ENCODE measurements around the gene MTMR1.

The MTMR1 gene

DNA sequence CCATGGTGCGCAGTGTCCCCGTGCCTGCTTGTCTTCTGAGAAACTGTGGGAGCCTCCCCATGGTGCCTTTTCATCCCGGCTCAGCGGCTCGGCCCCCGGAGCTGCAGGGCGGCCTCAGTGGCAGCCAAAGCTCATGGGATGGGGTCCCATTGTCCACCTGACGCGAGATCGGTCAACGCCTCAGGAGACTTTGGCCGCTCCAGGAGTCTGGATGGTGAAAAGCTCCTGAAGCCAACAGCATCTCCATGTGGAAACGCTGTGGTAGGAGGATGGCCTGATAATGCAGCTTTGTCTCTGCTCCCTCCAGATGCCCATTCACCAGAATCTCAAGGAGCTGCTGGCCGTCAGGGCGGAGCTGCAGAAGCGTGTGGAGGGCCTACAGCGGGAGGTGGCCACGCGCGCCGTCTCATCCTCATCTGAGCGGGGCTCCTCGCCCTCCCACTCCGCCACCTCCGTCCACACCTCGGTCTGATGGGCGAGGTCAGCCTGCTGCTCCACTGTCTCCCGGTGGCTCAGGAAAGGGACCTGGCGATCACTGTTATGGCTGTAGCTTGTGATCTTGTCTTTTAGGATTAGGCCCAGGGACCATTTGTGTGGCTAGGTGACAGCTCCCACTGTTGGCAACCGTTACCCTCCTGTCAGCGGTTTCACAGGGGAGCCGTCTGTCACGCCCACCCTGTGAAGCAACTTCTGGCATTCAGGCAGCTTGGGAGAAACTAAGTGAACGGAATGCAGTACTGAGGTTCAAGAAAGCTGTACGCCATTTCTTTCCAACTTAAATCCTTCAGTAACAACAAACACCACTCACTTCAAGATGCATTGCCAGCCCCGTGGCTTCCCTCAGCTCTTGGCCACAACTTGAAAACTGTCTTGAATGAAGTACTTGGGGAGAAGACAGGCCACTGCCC, 69.3 kb downstream of the MTMR1 start:
- DNase-seq (ENCODE audit: low read depth): no peak

DNA sequence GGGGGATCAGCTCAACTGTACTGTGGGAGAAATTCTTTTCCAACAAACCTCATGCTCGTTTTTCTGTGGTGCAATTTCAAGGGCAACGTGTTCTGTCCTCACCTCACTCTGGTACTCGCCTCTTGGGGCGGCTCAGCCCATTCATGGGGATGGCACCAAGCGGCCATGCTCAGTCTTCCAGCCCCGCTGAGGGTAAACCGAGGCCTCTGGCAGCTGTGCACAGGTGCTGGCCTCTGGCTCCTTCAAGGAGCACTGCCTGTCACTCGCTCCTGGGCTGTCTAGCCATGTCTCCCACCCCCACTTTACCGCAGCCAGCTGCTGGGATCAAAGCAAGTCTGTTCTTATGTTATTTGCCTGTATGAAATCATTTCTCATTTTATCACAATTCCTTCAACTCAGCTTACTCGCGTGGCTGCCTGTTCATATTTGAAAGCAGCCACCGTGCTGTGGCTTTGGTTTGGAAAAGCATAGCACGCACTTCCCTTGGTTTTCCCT, 70.2 kb downstream of the MTMR1 start:
- no peak for DNase-seq (ENCODE audit: low read depth)

GRCh38 chrX:150763810-150764209, 70.6 kb downstream of the MTMR1 start:
- no peak for DNase-seq (ENCODE audit: low read depth)

- no peak for DNase-seq (ENCODE audit: low read depth)
These were observed 72.0 kb downstream of the MTMR1 start for GRCh38 chrX:150765237-150765636.

DNA sequence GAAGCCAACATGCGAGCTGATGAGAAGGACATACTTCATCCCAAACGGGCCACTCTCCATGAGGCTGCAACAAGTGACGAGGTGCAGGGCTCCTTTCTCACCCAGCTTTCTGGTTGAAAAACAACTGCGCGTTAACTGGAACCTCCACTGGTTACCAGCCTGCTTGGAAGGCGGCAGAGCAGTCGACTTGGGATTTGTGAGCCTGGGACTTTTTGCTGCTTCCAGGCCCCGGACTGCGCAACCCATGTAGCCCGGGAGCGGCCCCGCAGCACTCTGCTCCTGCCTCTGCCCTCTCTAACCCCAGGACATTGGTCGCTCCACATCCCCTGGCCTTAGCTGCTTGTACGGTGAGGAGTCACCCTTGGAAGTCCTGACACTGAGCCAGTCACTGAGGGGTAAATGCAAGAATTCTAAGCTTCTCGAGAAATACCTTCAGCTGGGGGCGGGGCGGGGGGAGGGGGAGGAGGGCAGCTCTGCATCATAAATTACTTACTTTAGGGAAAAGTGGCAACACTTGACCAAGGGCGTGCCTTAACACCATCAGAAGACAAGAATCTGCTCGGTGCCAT, 72.7 kb downstream of the MTMR1 start:
- DNase-seq (ENCODE audit: low read depth): no peak

DNA sequence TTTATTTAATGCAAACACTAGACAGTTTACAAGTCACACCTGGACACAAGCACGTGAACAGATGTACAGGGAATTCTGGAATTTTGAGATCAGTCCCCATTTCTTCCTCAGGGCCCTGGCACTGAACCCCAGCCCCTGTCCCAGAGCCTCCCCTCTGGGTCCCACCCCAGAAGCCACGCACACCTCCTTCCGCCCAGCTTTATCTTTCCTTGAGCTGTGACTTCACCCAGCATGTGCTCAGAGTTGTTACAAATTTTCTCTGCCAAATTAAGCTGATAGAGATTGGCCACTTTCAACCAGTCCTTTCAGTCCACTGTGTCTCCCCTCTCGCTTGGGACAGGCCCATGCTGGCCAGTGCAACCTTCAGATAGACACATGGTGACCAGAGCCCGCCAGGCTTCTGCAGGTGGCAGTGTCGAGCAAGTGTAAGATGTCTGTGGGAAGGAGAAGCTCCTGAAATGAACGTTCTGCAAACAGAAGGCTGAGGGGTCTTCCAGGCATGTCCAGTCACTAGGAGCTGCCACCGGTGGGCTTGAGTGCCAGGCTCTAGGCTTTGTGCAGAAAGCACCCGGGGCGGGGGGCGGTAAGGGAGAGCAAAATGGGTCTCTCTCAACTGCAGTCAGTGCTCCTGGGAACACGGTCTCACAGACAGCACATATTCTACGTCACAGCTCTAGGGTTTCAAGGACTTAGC, 73.3 kb downstream of the MTMR1 start:
- DNase-seq (ENCODE audit: low read depth): no peak

DNA sequence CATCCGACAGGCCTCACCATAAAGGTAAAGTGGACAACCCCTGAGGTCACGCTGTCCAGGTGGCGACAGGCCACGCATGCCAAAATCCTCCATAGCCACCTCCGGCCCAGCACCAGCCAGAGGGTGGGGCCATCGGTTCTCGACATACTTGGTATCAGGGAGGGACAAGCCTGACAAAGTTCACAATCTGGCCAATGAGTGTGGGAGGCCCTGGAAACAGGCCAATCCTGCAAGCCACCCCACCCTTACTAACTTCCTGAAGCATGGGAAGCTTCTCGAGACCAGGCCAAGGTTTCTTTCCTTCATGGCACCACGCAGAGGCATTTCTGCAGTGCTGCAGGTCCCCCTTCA, 73.8 kb downstream of the MTMR1 start:
- DNase-seq (ENCODE audit: low read depth): no peak

DNA sequence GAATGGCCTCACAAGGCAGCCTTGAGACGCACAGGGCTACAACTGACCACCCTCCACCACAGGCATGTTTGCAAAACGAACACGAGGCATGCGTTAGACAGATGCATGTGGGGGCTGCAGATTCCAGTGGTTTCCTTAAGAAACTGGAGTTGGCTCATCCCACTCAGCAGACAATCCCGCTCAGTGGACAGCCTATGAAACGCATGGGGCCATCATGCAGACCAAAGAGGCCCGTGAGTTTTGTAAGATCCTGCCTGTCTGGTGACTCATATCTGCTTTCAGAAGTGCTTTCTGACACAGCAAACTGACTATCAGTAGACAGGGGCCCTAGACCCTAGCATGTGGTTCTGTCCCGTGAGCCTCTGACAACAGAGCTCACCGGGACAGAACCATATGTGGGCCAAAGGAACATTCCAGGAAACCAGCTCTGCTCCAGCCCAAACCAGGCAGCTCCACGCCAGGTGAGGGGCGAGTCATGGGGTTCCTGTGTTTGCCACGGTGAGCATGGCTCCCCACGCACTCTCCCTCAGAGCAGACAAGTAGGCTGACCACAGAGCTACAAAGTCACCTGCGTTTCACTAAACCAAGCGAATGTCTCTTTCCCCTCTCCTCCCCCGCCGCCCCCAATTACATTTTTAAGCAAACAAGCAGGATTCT, 74.4 kb downstream of the MTMR1 start:
- peak; percentile 90 for DNase-seq (ENCODE audit: low read depth)

DNA sequence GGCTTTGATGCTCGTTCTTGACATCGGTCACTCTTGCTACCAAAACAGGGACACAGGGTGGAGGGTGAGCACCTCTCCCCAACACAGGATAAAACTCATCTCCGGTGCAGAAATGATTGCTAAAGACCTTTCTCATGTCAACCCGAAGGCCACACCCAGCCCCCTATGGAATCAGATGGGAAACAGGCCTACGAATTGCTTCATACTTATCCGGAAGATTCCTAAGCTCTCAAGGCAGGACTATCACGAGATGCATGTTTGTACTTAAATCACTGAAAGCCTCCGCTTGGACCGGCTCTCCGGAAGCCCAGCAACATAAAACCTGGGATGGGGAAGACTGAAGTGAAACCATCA, 74.9 kb downstream of the MTMR1 start:
- no peak for DNase-seq (ENCODE audit: low read depth)

GRCh38 chrX:150768580-150769190, 75.5 kb downstream of the MTMR1 start:
- no peak for DNase-seq (ENCODE audit: low read depth)

GRCh38 chrX:150769408-150769807, 76.2 kb downstream of the MTMR1 start:
- DNase-seq (ENCODE audit: low read depth): no peak

DNA sequence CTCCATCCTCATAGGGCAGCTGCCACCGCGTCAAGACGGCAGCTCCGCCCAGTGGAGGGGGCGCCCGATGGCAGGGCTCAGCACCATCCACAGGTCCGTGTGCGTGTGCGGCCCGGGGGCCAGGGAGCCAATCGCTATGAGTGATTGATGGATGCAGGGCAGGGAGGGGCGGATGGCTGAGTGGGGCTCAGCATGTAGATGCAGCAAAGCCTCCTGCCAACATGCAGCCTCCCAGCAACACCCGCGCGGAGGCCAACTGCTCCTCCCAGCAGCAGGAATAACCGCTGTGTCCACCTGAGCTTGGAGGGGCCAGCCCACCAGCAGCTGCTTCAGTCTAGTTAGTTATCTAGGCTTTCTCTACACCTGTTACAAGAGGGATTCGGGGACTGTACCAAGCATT, 77.4 kb downstream of the MTMR1 start:
- DNase-seq (ENCODE audit: low read depth): no peak

- no peak for DNase-seq (ENCODE audit: low read depth)
These were observed 77.9 kb downstream of the MTMR1 start for GRCh38 chrX:150771116-150771515.

DNA sequence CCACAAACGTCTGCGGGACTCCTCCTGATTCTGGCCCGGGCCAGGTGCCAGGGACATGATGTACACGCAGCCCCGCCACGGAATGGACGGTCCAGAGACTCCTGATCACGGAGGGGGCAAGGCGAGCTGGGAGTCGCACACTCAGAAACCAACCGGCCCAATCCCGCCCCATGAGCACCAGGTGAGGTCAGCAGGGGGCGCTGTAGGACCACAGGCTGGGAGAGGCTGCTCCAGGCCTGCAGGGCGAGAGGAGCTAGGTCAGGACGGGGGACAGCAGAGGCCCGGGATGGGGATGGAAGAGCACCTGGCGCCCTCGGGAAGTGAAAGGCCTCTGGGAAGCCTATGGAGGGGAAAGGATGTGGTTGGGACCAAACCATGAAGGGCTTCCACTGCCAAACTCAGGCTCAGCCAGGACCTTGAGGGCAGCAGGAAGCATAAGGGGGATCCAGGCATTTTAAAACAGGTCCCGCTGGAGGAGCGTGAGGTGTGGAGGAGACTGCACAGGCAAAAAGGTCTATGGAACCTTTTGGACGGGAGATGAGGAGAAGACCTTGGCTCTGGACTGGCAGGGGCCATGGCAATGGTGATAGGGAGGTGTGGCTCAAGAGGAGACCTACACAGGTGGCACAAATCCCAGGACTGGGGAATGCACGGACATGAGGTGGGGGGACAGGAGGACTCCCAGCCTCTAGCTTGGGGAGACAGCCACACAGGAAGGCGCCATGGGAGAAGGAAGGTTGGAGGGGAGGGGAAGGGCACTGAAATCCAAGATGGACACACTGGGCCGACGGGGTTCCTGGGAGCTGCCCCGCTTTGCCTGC, 79.2 kb downstream of the MTMR1 start:
- peak; percentile 66 for DNase-seq (ENCODE audit: low read depth)

GRCh38 chrX:150773117-150773516, 79.9 kb downstream of the MTMR1 start:
- DNase-seq (ENCODE audit: low read depth): no peak

DNA sequence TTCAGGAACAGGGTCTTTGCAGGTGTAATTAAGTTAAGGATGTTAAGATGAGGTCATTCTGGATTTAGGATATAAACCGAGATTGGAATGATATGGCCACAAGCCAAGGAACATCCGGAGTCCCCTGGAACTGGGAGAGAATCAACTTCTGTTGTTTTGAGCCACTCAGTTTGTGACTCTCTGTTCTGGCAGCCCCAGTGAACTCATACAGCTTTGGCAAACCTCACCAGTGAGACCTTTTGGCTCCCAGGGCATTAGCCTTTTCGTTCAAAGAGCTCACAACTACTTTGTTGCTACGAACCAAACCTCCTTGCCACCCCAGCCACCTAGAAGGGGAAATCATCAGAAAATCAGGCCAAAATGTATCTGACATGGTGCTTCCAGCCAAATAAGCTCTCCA, 80.4 kb downstream of the MTMR1 start:
- peak; percentile 7 for DNase-seq (ENCODE audit: low read depth)

DNA sequence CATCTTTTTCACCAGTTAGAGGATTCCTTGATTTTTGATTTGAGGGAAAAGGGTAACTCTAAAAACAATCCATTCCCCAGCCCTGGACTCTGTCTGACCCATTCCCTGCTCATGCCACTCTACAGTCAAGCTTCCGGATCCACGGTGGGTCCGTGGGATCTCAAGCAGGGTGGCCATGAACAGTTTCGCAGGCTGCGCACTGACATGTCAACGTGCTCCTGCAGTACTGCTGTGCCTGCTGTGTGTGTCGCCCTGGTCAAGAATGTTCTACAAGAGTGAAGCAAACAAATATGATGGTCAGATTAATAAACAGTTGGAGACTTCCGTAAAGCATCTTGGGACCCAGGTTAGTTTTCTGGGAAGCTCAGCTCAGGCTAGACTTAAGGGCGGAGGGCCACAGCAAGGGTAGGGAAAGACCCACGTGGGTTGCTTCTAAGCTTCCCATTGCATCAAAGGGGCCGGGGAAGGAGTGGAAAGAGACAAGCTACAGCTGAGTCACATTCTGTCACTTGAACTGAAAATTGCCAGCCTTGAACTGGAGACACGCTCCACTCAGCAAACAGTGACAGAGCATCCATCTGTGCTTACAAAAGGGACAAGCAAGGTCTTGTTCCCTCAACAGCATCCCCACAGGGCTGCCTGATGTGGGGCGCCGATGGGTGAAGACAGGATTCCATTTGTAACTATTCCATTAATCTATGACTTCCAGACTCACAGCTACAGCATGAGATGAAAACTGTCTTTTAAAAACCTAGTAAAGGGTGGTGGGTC, 81.8 kb downstream of the MTMR1 start:
- DNase-seq (ENCODE audit: low read depth): no peak

GRCh38 chrX:150775569-150776350, 82.6 kb downstream of the MTMR1 start:
- DNase-seq (ENCODE audit: low read depth): no peak

DNA sequence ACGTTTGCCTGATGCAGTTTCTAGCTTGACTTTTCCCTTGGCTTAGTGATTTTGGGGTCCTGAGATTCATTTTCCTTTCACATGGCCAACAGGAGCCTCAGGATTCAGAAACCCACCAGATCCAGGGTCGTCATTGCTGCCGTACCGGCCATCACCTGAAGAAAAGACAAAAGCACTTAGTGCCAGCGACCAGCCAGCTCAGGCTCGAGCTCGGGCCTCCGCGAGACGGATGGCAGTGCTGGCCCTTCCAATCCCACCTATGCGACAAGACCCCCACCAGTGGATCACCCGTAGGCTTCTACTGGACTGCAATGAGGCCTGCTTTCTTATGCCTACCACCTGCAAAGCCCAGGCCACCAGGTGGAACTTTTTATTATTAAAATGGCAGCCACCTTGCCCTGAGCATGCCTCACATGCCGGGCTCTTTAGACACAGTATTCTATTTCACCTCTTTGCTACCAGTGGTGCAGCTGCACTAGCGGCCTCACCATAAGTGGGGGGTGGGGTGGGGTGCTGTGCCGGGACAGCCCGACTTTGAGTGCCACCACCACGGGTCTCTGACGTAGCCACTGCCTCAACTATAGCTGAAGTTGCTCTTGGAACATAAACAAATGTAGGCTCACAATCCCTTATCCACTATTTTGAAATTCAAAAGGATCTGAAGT, 84.3 kb downstream of the MTMR1 start:
- no peak for DNase-seq (ENCODE audit: low read depth)

All from EH (cell line).